T-cell (primary cell): ENCODE measurements around the gene RASGRP2. TPM values are rescaled to one million over a fixed set of nuclear protein-coding genes. Genes with fewer than 3 reads are reported as not detected.

ENCODE experiments used
- ATAC-seq, 4 experiments: fragments of 200-7000 bp in 3 of 4; fragments of 150-1000 bp in 1 of 4; cut with Tn5 transposase; replicated peaks in 1 of 4; 1 replicate in 3 of 4; 2 replicates in 1 of 4; pipeline ENCODE4 v1.10.0; 2021; ENCODE audit warnings: moderate library complexity in 3 of 4, mild to moderate bottlenecking in 2 of 4, moderate number of reproducible peaks in 1 of 4
- CTCF ChIA-PET, 2 donors: fragments of 300-600 bp; sonication (Branson Sonifier 250); formaldehyde crosslinking; loops; one replicate each; lab custom pipeline; 2022; ENCODE audit warnings: antibody characterized with exemption in 2 of 2; lab: Charles Lee
- POLR2A ChIA-PET, 2 donors: fragments of 300-600 bp; sonication (Branson Sonifier 250); formaldehyde crosslinking; loops; one replicate each; lab custom pipeline; 2022; ENCODE audit warnings: antibody characterized with exemption in 2 of 2; lab: Charles Lee
- DNase-seq, 35 experiments: peaks; one replicate each; pipeline versions ENCODE4 v3.0.0 to v3.0.0-alpha.2; 2013 to 2023
- H3K27ac ChIP-seq: one replicate; pipeline ENCODE4 v1.5.1; 2013; ENCODE audit warnings: low read length
- H3K27me3 ChIP-seq, 2 experiments: replicated peaks in 1 of 2; 1 replicate in 1 of 2; 2 replicates in 1 of 2; pipeline versions ENCODE4 v1.6.1 to v1.7.0; 2013; ENCODE audit warnings: low read length in 1 of 2, mixed read lengths in 1 of 2; ENCODE audit not compliant: control insufficient read depth in 2 of 2, insufficient read depth in 2 of 2; ENCODE audit errors: extremely low read depth in 1 of 2
- H3K36me3 ChIP-seq, 2 donors: 1 replicate in 1 of 2; 2 replicates in 1 of 2; pipeline versions ENCODE4 v1.6.1 to v1.7.0; 2013; ENCODE audit warnings: low read length in 1 of 2; ENCODE audit not compliant: control insufficient read depth in 2 of 2, insufficient read depth in 1 of 2; ENCODE audit errors: extremely low read depth in 1 of 2
- H3K4me1 ChIP-seq, 2 experiments: 1 replicate in 1 of 2; 2 replicates in 1 of 2; pipeline versions ENCODE4 v1.6.1 to v1.7.0; 2013; ENCODE audit warnings: low read length in 2 of 2, mixed read lengths in 1 of 2; ENCODE audit not compliant: insufficient read depth in 2 of 2, control insufficient read depth in 1 of 2; ENCODE audit errors: extremely low read depth in 1 of 2
- H3K4me3 ChIP-seq, 2 donors: 1 replicate in 1 of 2; 2 replicates in 1 of 2; pipeline versions ENCODE4 v1.5.1 to v1.7.0; 2013; ENCODE audit warnings: mild to moderate bottlenecking in 2 of 2, low read length in 1 of 2, moderate library complexity in 1 of 2; ENCODE audit not compliant: control insufficient read depth in 1 of 2; ENCODE audit errors: extremely low read depth in 1 of 2
- H3K9me3 ChIP-seq: 2 replicates; pipeline ENCODE4 v1.7.0; 2013
- H3K27ac Mint-ChIP-seq, 2 donors: one replicate each; pipeline ENCODE4 v1.8.0; 2020 to 2021; ENCODE audit warnings: mild to moderate bottlenecking in 2 of 2, mixed read lengths in 2 of 2
- H3K27me3 Mint-ChIP-seq, 2 donors: one replicate each; pipeline ENCODE4 v1.8.0; 2021 to 2022; ENCODE audit warnings: mixed read lengths in 2 of 2
- H3K36me3 Mint-ChIP-seq: one replicate; pipeline ENCODE4 v1.8.0; 2021; ENCODE audit warnings: mixed read lengths
- H3K4me1 Mint-ChIP-seq, 3 donors: one replicate each; pipeline ENCODE4 v1.8.0; 2020 to 2022; ENCODE audit warnings: mixed read lengths in 3 of 3, mild to moderate bottlenecking in 1 of 3
- H3K4me3 Mint-ChIP-seq, 3 donors: one replicate each; pipeline ENCODE4 v1.8.0; 2020 to 2022; ENCODE audit warnings: mild to moderate bottlenecking in 3 of 3, mixed read lengths in 3 of 3, moderate library complexity in 3 of 3
- H3K9me3 Mint-ChIP-seq, 3 donors: one replicate each; pipeline ENCODE4 v1.8.0; 2020 to 2022; ENCODE audit warnings: mixed read lengths in 3 of 3
- WGBS: methylation state at CpG from one replicate; pipeline ENCODE4 v1.1.5; 2013; ENCODE audit warnings: missing lambda C conversion rate; ENCODE audit not compliant: insufficient coverage; 5-methylcytosine and 5-hydroxymethylcytosine counted together
- total RNA-seq, 35 experiments: library from RNA in 6 of 35; stranded (reverse) in 6 of 35; fragments of 120-200 nt in 1 of 35; gene quantifications; one replicate each; pipeline versions ENCODE4 v1.2.1 to v1.2.4 and lab custom pipeline; 2013 to 2026

RASGRP2 gene
- total RNA-seq, 5 donors from 2014 or later (not counting 1 experiment from before 2014, with no cell fraction given): 574 to 767 (median 656) TPM

DNA sequence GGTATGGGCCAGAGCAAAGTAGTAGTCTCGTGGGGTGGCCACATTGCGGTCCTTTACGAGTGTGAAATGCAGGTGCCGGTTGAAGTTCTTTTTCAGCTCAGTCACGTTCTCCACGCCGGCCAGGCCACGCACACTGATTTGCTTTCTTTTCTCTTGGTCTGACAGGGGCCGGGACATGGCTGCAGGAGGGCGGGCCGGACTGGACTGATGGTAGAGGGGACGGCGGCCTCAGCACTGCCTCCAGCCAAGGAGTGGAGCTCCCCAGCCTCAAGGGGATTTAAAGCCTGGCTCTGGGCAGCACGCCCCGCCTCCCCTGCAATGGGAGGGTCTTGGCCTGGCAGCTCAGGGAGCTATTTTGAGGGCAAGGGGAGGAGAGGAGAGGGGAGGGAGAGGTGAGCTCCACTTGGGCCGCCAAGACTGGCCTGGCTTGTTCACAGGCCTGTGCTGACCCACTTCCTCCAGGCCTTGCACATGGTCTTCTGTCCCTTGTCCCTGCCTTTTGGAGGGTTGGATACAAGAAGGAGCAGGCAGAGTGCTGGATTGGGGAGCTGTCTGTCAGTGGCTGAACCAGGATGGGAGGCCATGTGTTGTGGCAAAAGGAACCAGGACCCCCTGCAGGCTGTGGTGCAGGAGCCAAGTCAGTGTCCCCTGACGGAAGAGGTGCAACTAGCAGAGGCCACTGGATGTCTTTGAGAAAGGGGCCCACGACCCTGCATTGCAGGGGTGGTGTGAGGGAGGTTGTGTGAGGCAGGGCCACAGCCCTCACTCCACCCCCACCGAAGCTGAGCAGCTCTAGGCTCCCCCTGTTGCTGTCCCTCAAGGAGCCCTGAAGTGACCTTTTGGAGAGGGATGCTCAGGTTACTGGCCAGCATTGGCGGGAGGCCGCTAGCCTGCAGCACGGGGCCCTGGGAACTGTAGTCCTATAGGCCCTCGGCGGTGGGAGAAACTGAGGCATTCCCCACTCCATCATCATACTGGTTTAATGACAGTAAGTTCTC, 16.1 kb upstream of the RASGRP2 start, which contains the start of gene PYGM:
Gene PYGM, minus strand, starts transcription at position 253 of the 998 bp plus-strand sequence. Its CDS starts 76 bp downstream, at position 177.
- POLR2A ChIA-PET: interaction anchor here (0.6 to 2.0 kb wide), 5 partner anchors 15 to 56 kb away, joined by 3 to 11 read pairs (median 4); no protein-coding TSS in a partner anchor
- WGBS: 91% methylated on average over 11 of the region's 24 CpGs
- Histone ChIP-seq H3K9me3 (no peaks in the 10 kb centered on the region), H3K36me3 (peaks cover 19 to 31% of the 10 kb centered on the region in 2 donors), H3K27ac (peak within 1 kb of the TSS; percentile 56), H3K27me3 (no peaks in the 10 kb centered on the region), H3K4me1 (peaks cover 47 to 94% of the 10 kb centered on the region in 2 experiments), H3K4me3 (no peak within 1 kb of the TSS)
- CTCF ChIA-PET: interaction anchor here in 1 of 2 donors (0.7 to 1.3 kb wide), 3 partner anchors 9 to 15 kb away, joined by 3 to 7 read pairs (median 4); no protein-coding TSS in a partner anchor
- Mint-ChIP-seq H3K4me3 (peak within 1 kb of the TSS in 1 of 3 donors; percentile 86), H3K4me1 (peaks cover 59 to 68% (median 67%) of the 10 kb centered on the region in 3 donors), H3K27me3 (no peaks in the 10 kb centered on the region), H3K27ac (peak within 1 kb of the TSS; percentile 88 to 93), H3K9me3 (no peaks in the 10 kb centered on the region), H3K36me3 (peaks cover 26% of the 10 kb centered on the region)
- peak in 1 of 35 experiments; percentile 23 for DNase-seq
- peak in 1 of 4 experiments; percentile 5 for ATAC-seq

DNA sequence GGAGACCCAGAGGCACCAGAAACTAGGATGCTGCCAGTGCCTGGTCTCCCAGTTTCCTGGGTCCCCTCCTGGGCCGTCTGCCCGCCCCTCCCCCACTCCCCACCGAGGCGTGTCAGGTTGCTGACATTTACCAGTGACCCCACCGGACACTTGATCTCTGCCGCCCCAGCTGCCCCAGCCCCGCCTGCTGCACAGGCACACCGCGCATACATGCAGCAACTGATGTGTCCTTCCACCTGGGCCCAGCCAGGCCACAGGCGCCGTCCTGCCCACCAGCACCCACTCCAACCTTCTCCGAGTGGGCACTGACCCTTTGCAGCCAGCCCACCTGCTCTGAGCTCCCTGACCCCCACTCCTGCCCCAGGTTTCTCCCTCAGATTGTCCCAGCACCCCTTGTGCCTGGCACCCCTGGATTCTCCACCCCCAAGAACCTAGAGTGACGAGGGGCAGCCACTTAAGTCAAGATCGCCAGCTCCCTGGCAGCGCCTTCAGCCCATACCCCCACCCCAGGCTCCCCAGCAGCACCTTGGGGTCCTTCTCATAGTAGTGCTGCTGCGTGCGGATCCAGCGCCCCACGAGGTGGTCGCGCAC, 15.3 kb upstream of the RASGRP2 start:
- ChIA-PET POLR2A (interaction anchor here (0.6 to 0.8 kb wide), 4 partner anchors 18 to 1822 kb away, joined by 4 to 10 read pairs (median 6); no protein-coding TSS in a partner anchor), CTCF (interaction anchor here in 1 of 2 donors (0.7 to 1.3 kb wide), 3 partner anchors 8 to 15 kb away, joined by 3 to 7 read pairs (median 4); no protein-coding TSS in a partner anchor)
- no peaks in the 10 kb centered on the region for H3K27me3 Mint-ChIP-seq
- peaks cover 19% of the 10 kb centered on the region for H3K36me3 Mint-ChIP-seq
- H3K4me3 ChIP-seq: no peak overlapping the region
- peaks cover 51 to 60% (median 59%) of the 10 kb centered on the region in 3 donors for H3K4me1 Mint-ChIP-seq
- ATAC-seq (no peak), DNase-seq (no peak)
- H3K27ac ChIP-seq: no peak overlapping the region
- H3K9me3 ChIP-seq: no peaks in the 10 kb centered on the region
- 95% methylated on average over 18 of the region's 21 CpGs for WGBS
- no peaks in the 10 kb centered on the region for H3K27me3 ChIP-seq
- peaks cover 17 to 25% of the 10 kb centered on the region in 2 donors for H3K36me3 ChIP-seq
- peaks cover 41 to 90% of the 10 kb centered on the region in 2 experiments for H3K4me1 ChIP-seq
- H3K9me3 Mint-ChIP-seq: no peaks in the 10 kb centered on the region
- peak overlapping the region in 1 of 3 donors; percentile 60 for H3K4me3 Mint-ChIP-seq
- H3K27ac Mint-ChIP-seq: peak overlapping the region; percentile 22 to 93

DNA sequence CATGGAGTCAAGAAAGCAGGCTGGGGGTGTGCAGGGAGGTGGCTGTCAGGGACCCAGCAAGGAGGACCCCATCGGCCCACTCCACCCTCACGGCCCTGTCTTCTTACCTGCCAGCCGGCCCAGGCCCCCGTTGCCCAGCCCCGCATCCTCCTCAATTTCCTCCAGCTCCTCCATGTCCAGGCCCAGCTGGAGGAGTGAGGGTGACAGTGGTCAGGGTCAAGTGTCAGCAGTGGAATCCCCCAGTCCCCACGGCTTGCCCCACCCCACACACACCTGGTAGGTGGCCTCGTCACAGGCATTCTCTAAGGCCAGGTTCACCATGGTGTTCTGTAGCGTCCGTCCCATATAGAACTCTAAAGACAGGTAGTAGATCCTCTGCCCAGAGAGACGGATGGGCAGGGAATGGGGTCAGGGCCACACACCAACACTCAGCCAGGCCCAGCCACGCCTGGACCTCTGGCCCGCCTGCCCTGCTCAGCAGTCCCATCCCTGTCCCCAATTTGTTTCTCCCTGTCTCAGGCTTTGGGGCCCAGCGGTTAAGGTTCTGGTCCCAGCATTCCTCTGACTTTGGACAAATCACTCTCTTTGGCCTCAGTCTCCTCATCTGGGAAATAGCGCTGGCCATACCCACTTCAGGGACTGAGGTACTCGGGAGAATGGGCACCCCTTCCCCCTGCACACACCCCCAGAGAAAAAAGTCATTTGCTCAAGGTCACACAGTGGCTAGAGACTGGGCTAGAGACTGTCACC, 14.6 kb upstream of the RASGRP2 start:
- H3K27ac ChIP-seq: no peak overlapping the region
- no peak overlapping the region for H3K4me3 Mint-ChIP-seq
- DNase-seq (peak in 1 of 35 experiments; percentile 23), ATAC-seq (no peak)
- WGBS: 98% methylated on average over 5 of the region's 15 CpGs
- no peaks in the 10 kb centered on the region for H3K9me3 ChIP-seq
- peak overlapping the region in 1 of 2 donors; percentile 65 for H3K27ac Mint-ChIP-seq
- H3K36me3 ChIP-seq: peaks cover 17 to 28% of the 10 kb centered on the region in 2 donors
- peaks cover 13% of the 10 kb centered on the region for H3K36me3 Mint-ChIP-seq
- H3K4me1 Mint-ChIP-seq: peaks cover 44 to 54% (median 53%) of the 10 kb centered on the region in 3 donors
- no peaks in the 10 kb centered on the region for H3K9me3 Mint-ChIP-seq
- no peaks in the 10 kb centered on the region for H3K27me3 ChIP-seq
- ChIA-PET POLR2A (interaction anchor here in 1 of 2 donors (0.5 to 0.6 kb wide), 3 partner anchors 114 to 1823 kb away, joined by 4 to 8 read pairs (median 4); no protein-coding TSS in a partner anchor), CTCF (no interaction called here)
- H3K4me1 ChIP-seq: peaks cover 37 to 88% of the 10 kb centered on the region in 2 experiments
- no peaks in the 10 kb centered on the region for H3K27me3 Mint-ChIP-seq
- H3K4me3 ChIP-seq: no peak overlapping the region

- Histone ChIP-seq H3K27me3 (no peaks in the 10 kb centered on the region), H3K36me3 (peaks cover 17 to 31% of the 10 kb centered on the region in 2 donors), H3K9me3 (no peaks in the 10 kb centered on the region), H3K4me1 (peaks cover 29 to 85% of the 10 kb centered on the region in 2 experiments), H3K4me3 (no peak overlapping the region), H3K27ac (no peak overlapping the region)
- Mint-ChIP-seq H3K4me1 (peaks cover 41 to 48% (median 48%) of the 10 kb centered on the region in 3 donors), H3K27me3 (no peaks in the 10 kb centered on the region), H3K4me3 (no peak overlapping the region), H3K27ac (peak overlapping the region; percentile 68 to 76), H3K9me3 (no peaks in the 10 kb centered on the region), H3K36me3 (peaks cover 10% of the 10 kb centered on the region)
- ATAC-seq: no peak
- POLR2A ChIA-PET: no interaction called here
- DNase-seq: peak in 1 of 35 experiments; percentile 21
- WGBS: 97% methylated on average over 11 of the region's 19 CpGs
- CTCF ChIA-PET: no interaction called here
Measured at GRCh38 chr11:64757549-64758329, 13.8 kb upstream of the RASGRP2 start.

GRCh38 chr11:64755681-64756361, 11.9 kb upstream of the RASGRP2 start:
- no peak overlapping the region for H3K4me3 Mint-ChIP-seq
- CTCF ChIA-PET: no interaction called here
- POLR2A ChIA-PET: no interaction called here
- H3K4me3 ChIP-seq: no peak overlapping the region
- peak in 1 of 35 experiments; percentile 23 for DNase-seq
- peaks cover 16 to 78% of the 10 kb centered on the region in 2 experiments for H3K4me1 ChIP-seq
- WGBS: 79% methylated on average over 4 of the region's 13 CpGs
- H3K9me3 Mint-ChIP-seq: no peaks in the 10 kb centered on the region
- no peak overlapping the region for H3K27ac ChIP-seq
- no peak for ATAC-seq
- H3K27ac Mint-ChIP-seq: no peak overlapping the region
- no peaks in the 10 kb centered on the region for H3K27me3 Mint-ChIP-seq
- peaks cover 17 to 32% of the 10 kb centered on the region in 2 donors for H3K36me3 ChIP-seq
- no peaks in the 10 kb centered on the region for H3K27me3 ChIP-seq
- peaks cover 14% of the 10 kb centered on the region for H3K36me3 Mint-ChIP-seq
- peaks cover 36 to 42% (median 37%) of the 10 kb centered on the region in 3 donors for H3K4me1 Mint-ChIP-seq
- no peaks in the 10 kb centered on the region for H3K9me3 ChIP-seq
